Stimulated activated CD8-positive, alpha-beta memory T cell treated with anti-CD3 and anti-CD28 coated beads, Interleukin-7, amount 100 ng/mL, for 4 hours (primary cell): ENCODE measurements around the gene RHCE.
A peak's percentile ranks its signal among the peaks of the same experiment; 100 is the strongest.
"Not testable (repeated sequence)": the region's sequence is repeated elsewhere in the genome, so short reads cannot be mapped to it uniquely, and the experiment has no call there.

ENCODE experiments used
- DNase-seq, 2 donors: peaks; one replicate each; pipeline ENCODE4 v3.0.0-alpha.2; 2020; ENCODE audit warnings: low read depth in 2 of 2

The RHCE gene

GRCh38 chr1:25432749-25433388, 12.2 kb upstream of the RHCE start:
- DNase-seq: no peak

- DNase-seq: no peak
Observed at GRCh38 chr1:25431955-25432719, 11.5 kb upstream of the RHCE start.

- peak in 1 of 2 donors; percentile 6 for DNase-seq
Observed at GRCh38 chr1:25430967-25431881, 10.6 kb upstream of the RHCE start.

GRCh38 chr1:25430073-25430966, 9.7 kb upstream of the RHCE start, which contains the start of gene MACO1:
Gene MACO1, plus strand, starts transcription at chr1:25430897. Its CDS starts 202 bp downstream, at chr1:25431099.
- DNase-seq: peak; percentile 93

- DNase-seq: no peak
Observed at GRCh38 chr1:25428475-25429166, 8.0 kb upstream of the RHCE start.

GRCh38 chr1:25427696-25428095, 7.1 kb upstream of the RHCE start:
- DNase-seq: no peak

- no peak for DNase-seq
Observed at GRCh38 chr1:25425098-25426085, 4.8 kb upstream of the RHCE start.

GRCh38 chr1:25423206-25423605, 2.6 kb upstream of the RHCE start:
- DNase-seq: not testable (repeated sequence)

- DNase-seq: not testable (repeated sequence)
Observed at GRCh38 chr1:25419339-25419738, 1.3 kb downstream of the RHCE start.

GRCh38 chr1:25417280-25417679, 3.3 kb downstream of the RHCE start:
- not testable (repeated sequence) for DNase-seq

GRCh38 chr1:25414578-25414977, 6.0 kb downstream of the RHCE start:
- not testable (repeated sequence) for DNase-seq

GRCh38 chr1:25414157-25414556, 6.5 kb downstream of the RHCE start:
- DNase-seq: not testable (repeated sequence)

- DNase-seq: not testable (repeated sequence)
Observed at GRCh38 chr1:25412872-25413623, 7.6 kb downstream of the RHCE start.

GRCh38 chr1:25409641-25410427, 10.8 kb downstream of the RHCE start:
- DNase-seq: not testable (repeated sequence)

GRCh38 chr1:25405731-25406305, 14.8 kb downstream of the RHCE start:
- DNase-seq: not testable (repeated sequence)

- not testable (repeated sequence) for DNase-seq
Observed at GRCh38 chr1:25402947-25403803, 17.4 kb downstream of the RHCE start.
